HK-2 (cell line): ENCODE measurements around the gene YOD1.

Experiments
- DNase-seq: peaks from one replicate; pipeline ENCODE4 v3.0.0-alpha.2; 2018; ENCODE audit not compliant: unreplicated experiment

Gene YOD1

GRCh38 chr1:207009182-207009850, 41.7 kb downstream of the YOD1 start:
- no peak for DNase-seq

GRCh38 chr1:207007352-207008033, 43.5 kb downstream of the YOD1 start:
- peak; percentile 71 for DNase-seq

DNA sequence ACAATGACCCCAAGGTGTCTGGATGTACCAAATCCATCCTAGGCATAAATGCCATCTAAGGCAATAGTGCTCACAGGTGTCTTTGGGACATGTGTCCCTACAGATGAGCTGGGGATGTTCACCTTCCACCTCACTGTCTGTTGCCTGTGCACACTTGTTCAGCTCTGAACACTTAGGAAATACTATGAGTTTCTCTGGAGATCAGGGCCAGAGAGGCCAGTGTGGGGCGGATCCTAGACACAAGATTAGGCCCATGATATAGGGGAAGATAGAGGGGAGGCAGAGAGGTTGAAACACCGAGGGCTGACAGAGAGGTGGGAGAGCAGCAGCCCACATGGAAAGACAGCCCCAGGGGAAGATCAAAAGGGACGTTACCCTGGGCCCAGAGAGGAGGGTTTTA, 44.1 kb downstream of the YOD1 start:
- no peak for DNase-seq

DNA sequence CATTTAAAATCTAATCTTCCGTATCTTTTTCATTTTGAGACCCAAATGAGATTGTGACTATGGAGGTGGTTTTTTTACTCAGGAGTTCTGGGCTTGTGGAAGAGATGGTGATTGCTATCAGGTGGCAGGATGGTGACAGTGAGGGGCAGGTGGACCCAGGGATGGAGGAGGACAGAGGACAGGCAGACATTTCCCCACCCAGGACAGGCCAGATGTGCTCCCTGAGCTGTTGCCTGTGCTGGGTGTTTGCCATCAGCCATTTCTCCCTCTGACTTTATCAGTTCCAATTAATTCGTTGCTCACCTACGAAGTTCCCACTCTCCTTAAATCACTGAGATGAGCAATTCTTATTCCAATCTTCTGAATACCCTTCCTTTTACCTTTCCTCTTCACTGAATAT, 44.9 kb downstream of the YOD1 start:
- no peak for DNase-seq

GRCh38 chr1:207004931-207005830, 45.8 kb downstream of the YOD1 start:
- DNase-seq = peak; percentile 70

GRCh38 chr1:207003210-207003609, 47.8 kb downstream of the YOD1 start:
- DNase-seq = no peak

DNA sequence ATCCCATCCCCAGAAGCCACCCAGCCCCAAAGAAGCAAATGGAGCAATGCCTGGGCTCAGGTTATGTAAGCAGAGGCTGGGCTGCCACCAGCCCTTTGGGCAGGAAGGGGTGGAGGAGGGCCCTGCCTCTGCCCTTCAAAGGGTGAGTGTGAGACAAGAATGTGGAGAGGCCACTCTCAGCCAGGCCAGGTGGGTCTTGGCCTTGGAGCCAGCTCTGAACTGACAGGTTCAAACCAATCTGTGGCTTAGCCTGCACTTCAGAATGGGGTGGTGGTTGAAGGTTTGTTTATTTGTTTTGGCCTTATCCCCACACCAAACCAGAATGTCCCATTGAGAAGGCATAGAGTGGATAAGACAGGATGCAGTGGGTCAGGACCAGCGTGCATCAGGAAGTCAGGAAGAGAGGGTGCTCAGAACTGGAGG, 48.3 kb downstream of the YOD1 start:
- DNase-seq = no peak

DNA sequence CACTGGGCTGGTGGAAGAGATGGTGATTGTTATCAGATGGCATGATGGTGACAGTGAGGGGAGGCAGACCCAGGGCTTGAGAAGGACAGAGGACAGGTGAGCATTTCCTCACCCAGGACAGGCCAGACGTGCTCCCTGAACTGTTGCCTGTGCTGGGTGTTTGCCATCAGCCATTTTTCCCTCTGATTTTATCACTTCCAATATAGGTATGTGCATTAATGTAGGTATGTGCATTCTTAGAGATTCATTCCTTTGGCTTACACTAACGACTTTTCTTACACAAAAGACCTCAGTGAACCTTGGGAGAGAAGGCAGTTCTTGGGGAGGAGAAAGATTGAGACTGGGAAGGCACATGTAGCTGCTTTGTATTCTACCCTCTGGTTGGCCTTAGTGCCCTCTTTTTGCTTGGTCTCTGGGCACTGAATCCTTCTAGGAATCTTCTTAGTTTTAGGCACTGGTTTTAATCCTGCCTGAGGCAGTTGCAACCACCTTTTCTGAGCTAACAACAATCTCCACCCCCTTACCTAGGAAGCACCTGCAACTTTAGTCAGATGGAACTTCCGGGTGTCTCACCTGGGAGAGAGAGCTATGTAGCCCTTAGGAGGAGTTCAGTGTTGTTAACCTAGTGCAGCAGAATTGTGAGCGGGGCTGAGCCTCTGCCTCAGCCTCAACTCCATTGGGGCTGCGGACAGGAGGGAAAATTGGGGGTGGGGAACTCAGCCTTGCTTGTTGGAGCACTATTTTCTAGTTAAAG, 49.3 kb downstream of the YOD1 start:
- DNase-seq = no peak

DNA sequence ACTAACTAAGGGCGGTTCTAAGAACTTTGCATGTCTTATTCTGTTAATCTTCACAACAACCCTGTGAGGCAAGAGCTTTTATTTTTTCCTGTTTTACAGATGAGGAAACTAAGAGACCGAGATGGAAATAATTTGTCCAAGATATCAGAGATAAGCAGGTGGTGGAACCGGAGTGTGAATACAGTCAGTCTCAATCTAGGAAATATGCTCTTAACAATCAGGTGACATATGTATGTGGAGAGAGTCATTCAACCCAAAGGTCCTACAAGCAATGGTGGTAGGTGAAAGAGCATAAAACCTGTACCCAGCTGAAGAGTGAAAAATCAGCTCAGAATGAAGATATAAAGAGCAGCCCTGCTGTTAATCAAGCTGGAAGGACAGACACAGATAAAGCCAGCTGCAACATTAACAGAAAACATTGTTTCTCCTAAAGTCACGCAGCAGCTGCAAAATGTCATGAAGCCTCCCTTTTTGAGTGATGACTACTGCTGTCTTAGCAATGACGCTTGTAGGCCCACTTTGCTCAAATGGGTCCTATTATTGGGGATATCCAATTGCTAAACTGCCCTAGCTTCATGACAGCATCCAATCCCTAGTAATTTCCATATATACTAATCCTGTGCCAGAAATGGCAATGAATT, 50.2 kb downstream of the YOD1 start:
- DNase-seq = no peak

- no peak for DNase-seq
Observed at GRCh38 chr1:206998816-206999215, 52.2 kb downstream of the YOD1 start.
